H1 (cell line): ENCODE measurements around the gene CYB561. TPM values are rescaled to one million over a fixed set of nuclear protein-coding genes. Genes with fewer than 3 reads are reported as not detected.

Source experiments
- CTCF ChIA-PET: fragments of 300-600 bp; sonication (Branson Sonifier 250); formaldehyde crosslinking; loops from one replicate; lab custom pipeline; 2021; ENCODE audit not compliant: partially characterized antibody; lab: Charles Lee
- POLR2A ChIA-PET: fragments of 300-600 bp; sonication (Branson Sonifier 250); formaldehyde crosslinking; loops from one replicate; lab custom pipeline; 2021; ENCODE audit warnings: inconsistent platforms; ENCODE audit not compliant: partially characterized antibody; lab: Charles Lee
- DNase-seq, 2 experiments: peaks; one replicate each; pipeline versions ENCODE4 v3.0.0 to v3.0.0-alpha.2; 2010 to 2022; ENCODE audit warnings: low spot score in 2 of 2, low read depth in 1 of 2, mixed read lengths in 1 of 2
- FAIRE-seq: peaks from 2 replicates; lab custom pipeline; 2011; peaks lifted over from hg19 to GRCh38; lab: Jason Lieb, UNC
- H2AFZ ChIP-seq: 2 replicates; pipeline ENCODE4 v1.8.1; 2012; ENCODE audit warnings: low read length, inconsistent platforms
- H2AK5ac ChIP-seq: 2 replicates; pipeline ENCODE4 v1.6.1; 2013; ENCODE audit warnings: low read depth, low read length
- H2BK120ac ChIP-seq: replicated peaks from 2 replicates; pipeline ENCODE3; 2013; ENCODE audit warnings: low read depth, low read length, inconsistent platforms
- H2BK12ac ChIP-seq: 2 replicates; pipeline ENCODE4 v1.6.1; 2013; ENCODE audit warnings: low read depth, low read length
- H2BK15ac ChIP-seq: 2 replicates; pipeline ENCODE4 v1.6.1; 2013; ENCODE audit warnings: low read length
- H2BK20ac ChIP-seq: 2 replicates; pipeline ENCODE4 v1.6.1; 2013; ENCODE audit warnings: low read length
- H2BK5ac ChIP-seq: 2 replicates; pipeline ENCODE4 v1.6.1; 2013; ENCODE audit warnings: low read depth, low read length
- H3K14ac ChIP-seq: 2 replicates; pipeline ENCODE4 v1.6.1; 2013; ENCODE audit warnings: inconsistent platforms; ENCODE audit not compliant: insufficient read length
- H3K18ac ChIP-seq: 2 replicates; pipeline ENCODE4 v1.6.1; 2013; ENCODE audit warnings: low read length; ENCODE audit errors: extremely low read depth
- H3K23ac ChIP-seq: 2 replicates; pipeline ENCODE4 v1.6.1; 2013; ENCODE audit warnings: inconsistent platforms; ENCODE audit not compliant: insufficient read length
- H3K23me2 ChIP-seq: 2 replicates; pipeline ENCODE4 v1.6.1; 2013; ENCODE audit warnings: low read depth, low read length
- H3K27ac ChIP-seq: 2 replicates; pipeline ENCODE4 v1.6.1; 2011; ENCODE audit warnings: low read depth, low read length, inconsistent platforms
- H3K27me3 ChIP-seq, 4 experiments: replicated peaks in 1 of 4; 1 replicate in 1 of 4; 2 replicates in 3 of 4; pipeline versions ENCODE4 v1.6.1 to v1.8.1; 2011 to 2013; ENCODE audit warnings: low read length in 3 of 4, mild to moderate bottlenecking in 3 of 4, inconsistent platforms in 2 of 4, mixed read lengths in 2 of 4, moderate library complexity in 1 of 4; ENCODE audit not compliant: control insufficient read depth in 3 of 4, insufficient read depth in 3 of 4; ENCODE audit errors: extremely low read depth in 1 of 4
- H3K36me3 ChIP-seq, 4 experiments: 2 replicates each; pipeline versions ENCODE4 v1.6.1 to v1.8.1; 2011 to 2013; ENCODE audit warnings: mild to moderate bottlenecking in 4 of 4, low read length in 3 of 4, moderate library complexity in 2 of 4, control low read depth in 1 of 4, inconsistent platforms in 1 of 4; ENCODE audit not compliant: insufficient read depth in 4 of 4, control insufficient read depth in 2 of 4
- H3K4ac ChIP-seq: replicated peaks from 2 replicates; pipeline ENCODE3; 2013; ENCODE audit warnings: low read length, low read depth, mixed read lengths, inconsistent platforms; ENCODE audit not compliant: insufficient read length
- H3K4me1 ChIP-seq, 4 experiments: replicated peaks in 1 of 4; 1 replicate in 1 of 4; 2 replicates in 3 of 4; pipeline versions ENCODE4 v1.6.1 to v1.8.1; 2011 to 2013; ENCODE audit warnings: low read length in 3 of 4, inconsistent platforms in 2 of 4, mixed read lengths in 1 of 4; ENCODE audit not compliant: insufficient read depth in 4 of 4, control insufficient read depth in 3 of 4
- H3K4me2 ChIP-seq, 2 experiments: 2 replicates each; pipeline versions ENCODE4 v1.6.1 to v1.8.1; 2011 to 2013; ENCODE audit warnings: low read depth in 2 of 2, low read length in 2 of 2, control low read depth in 1 of 2, inconsistent platforms in 1 of 2, mild to moderate bottlenecking in 1 of 2; ENCODE audit not compliant: insufficient read depth in 1 of 2
- H3K4me3 ChIP-seq, 4 experiments: fragments of 200-600, 300-600 bp in 1 of 4; sonication (generic), shearing (Covaris generic), sonication (Bioruptor Twin) in 1 of 4; 2 replicates each; pipeline versions ENCODE4 v1.5.1 to v1.8.1; 2011 to 2016; ENCODE audit warnings: low read length in 4 of 4, low read depth in 3 of 4, control low read depth in 2 of 4, inconsistent platforms in 2 of 4, mild to moderate bottlenecking in 2 of 4, mixed read lengths in 1 of 4, moderate library complexity in 1 of 4; ENCODE audit not compliant: insufficient read depth in 2 of 4; ENCODE audit errors: extremely low read depth in 1 of 4
- H3K56ac ChIP-seq: replicated peaks from 2 replicates; pipeline ENCODE3; 2013; ENCODE audit warnings: low read depth, mild to moderate bottlenecking, mixed read lengths, low read length, inconsistent platforms; ENCODE audit not compliant: insufficient read length
- H3K79me1 ChIP-seq: 2 replicates; pipeline ENCODE4 v1.6.1; 2013; ENCODE audit warnings: low read depth, low read length, control low read depth
- H3K79me2 ChIP-seq, 2 experiments: 2 replicates each; pipeline versions ENCODE4 v1.6.1 to v1.8.1; 2012 to 2013; ENCODE audit warnings: low read length in 2 of 2, mild to moderate bottlenecking in 2 of 2, inconsistent platforms in 1 of 2; ENCODE audit not compliant: insufficient read depth in 2 of 2, control insufficient read depth in 1 of 2
- H3K9ac ChIP-seq, 4 experiments: replicated peaks in 1 of 4; 1 replicate in 1 of 4; 2 replicates in 3 of 4; pipeline versions ENCODE4 v1.6.1 to v1.8.1; 2011 to 2013; ENCODE audit warnings: low read depth in 3 of 4, low read length in 3 of 4, control low read depth in 2 of 4, mild to moderate bottlenecking in 2 of 4, moderate library complexity in 2 of 4, inconsistent platforms in 1 of 4; ENCODE audit errors: extremely low read depth in 1 of 4
- H3K9me3 ChIP-seq, 2 experiments: 2 replicates each; pipeline versions ENCODE4 v1.6.1 to v1.8.1; 2012 to 2013; ENCODE audit warnings: mild to moderate bottlenecking in 2 of 2, moderate library complexity in 2 of 2, control low read depth in 1 of 2, inconsistent platforms in 1 of 2, low read depth in 1 of 2, low read length in 1 of 2, mixed read lengths in 1 of 2; ENCODE audit not compliant: insufficient read depth in 2 of 2
- H4K20me1 ChIP-seq, 2 experiments: replicated peaks in 1 of 2; 2 replicates each; pipeline versions ENCODE3 to v1.8.1; 2011 to 2013; ENCODE audit warnings: inconsistent platforms in 2 of 2, low read length in 2 of 2, mild to moderate bottlenecking in 1 of 2; ENCODE audit not compliant: insufficient read depth in 2 of 2, control insufficient read depth in 1 of 2
- H4K5ac ChIP-seq: 2 replicates; pipeline ENCODE4 v1.6.1; 2013; ENCODE audit warnings: low read length, low read depth, mixed read lengths, inconsistent platforms; ENCODE audit not compliant: insufficient read length
- H4K8ac ChIP-seq: 2 replicates; pipeline ENCODE4 v1.8.0; 2013; ENCODE audit warnings: mild to moderate bottlenecking, moderate library complexity, low read length, inconsistent platforms; ENCODE audit not compliant: insufficient read depth; ENCODE audit errors: extremely low read depth
- H4K91ac ChIP-seq: replicated peaks from 2 replicates; pipeline ENCODE3; 2013; ENCODE audit warnings: low read length, mixed read lengths, inconsistent platforms; ENCODE audit not compliant: insufficient read length
- ASH2L ChIP-seq: fragments of 200-600, 300-600 bp; sonication (generic); IDR thresholded peaks from one replicate; pipeline ENCODE4 v1.7.1; 2017; ENCODE audit warnings: low read length
- BCL11A ChIP-seq, 2 experiments: IDR thresholded peaks; one replicate each; pipeline ENCODE4 v1.6.1; 2011; ENCODE audit warnings: low read depth in 2 of 2, low read length in 2 of 2, mild to moderate bottlenecking in 2 of 2
- CREB1 ChIP-seq: IDR thresholded peaks from 2 replicates; pipeline ENCODE4 v1.6.1; 2012; ENCODE audit warnings: inconsistent platforms
- HDAC6 ChIP-seq: IDR thresholded peaks from one replicate; pipeline ENCODE4 v1.7.1; 2012; ENCODE audit warnings: low read depth, mild to moderate bottlenecking, inconsistent platforms, low read length, moderate library complexity
- NANOG ChIP-seq: IDR thresholded peaks from 2 replicates; pipeline ENCODE4 v1.6.1; 2011; ENCODE audit warnings: low read length, low read depth, mild to moderate bottlenecking, inconsistent platforms; ENCODE audit not compliant: insufficient read depth, poor library complexity, severe bottlenecking
- NRF1 ChIP-seq: IDR thresholded peaks from 2 replicates; pipeline ENCODE4 v1.6.1; 2011; ENCODE audit warnings: mild to moderate bottlenecking, low read depth, low read length, improper control_type of control experiment
- RAD21 ChIP-seq, 2 experiments: IDR thresholded peaks in 1 of 2; conservative IDR thresholded peaks in 1 of 2; 2 replicates each; pipeline ENCODE4 v1.6.1; 2011; ENCODE audit warnings: low read depth in 2 of 2, low read length in 2 of 2, improper control_type of control experiment in 1 of 2, inconsistent platforms in 1 of 2, mild to moderate bottlenecking in 1 of 2, moderate library complexity in 1 of 2
- RFX5 ChIP-seq: IDR thresholded peaks from 2 replicates; pipeline ENCODE4 v1.6.1; 2011; ENCODE audit warnings: low read depth, low read length, improper control_type of control experiment, borderline replicate concordance
- RNF2 ChIP-seq: fragments of 200-900, 300-1000 bp; sonication (generic); IDR thresholded peaks from 2 replicates; pipeline ENCODE4 v1.7.1; 2016; ENCODE audit warnings: borderline replicate concordance, low read depth, mild to moderate bottlenecking, antibody characterized with exemption, low read length; ENCODE audit not compliant: poor library complexity, severe bottlenecking; ENCODE audit errors: missing control alignments
- SP1 ChIP-seq: IDR thresholded peaks from 2 replicates; pipeline ENCODE4 v1.6.1; 2011; ENCODE audit warnings: low read depth, low read length
- SP2 ChIP-seq: IDR thresholded peaks from 2 replicates; pipeline ENCODE4 v1.6.1; 2012; ENCODE audit warnings: mild to moderate bottlenecking, low read length, inconsistent platforms
- SUZ12 ChIP-seq: fragments of 200-600 bp; sonication (generic); IDR thresholded peaks from 2 replicates; pipeline ENCODE4 v1.6.1; 2012; ENCODE audit warnings: mild to moderate bottlenecking, inconsistent platforms, low read length, moderate library complexity, mixed read lengths
- TAF7 ChIP-seq: optimal IDR thresholded peaks from 2 replicates; pipeline ENCODE3; 2011; ENCODE audit warnings: low read depth, mild to moderate bottlenecking, inconsistent platforms, low read length, moderate library complexity, borderline replicate concordance
- YY1 ChIP-seq: IDR thresholded peaks from 2 replicates; pipeline ENCODE4 v1.6.1; 2011; ENCODE audit warnings: low read depth, mild to moderate bottlenecking, low read length
- WGBS, 2 experiments: shearing (Covaris generic) in 1 of 2; methylation state at CpG; one replicate each; pipeline versions ENCODE4 v1.1.6 to v1.1.7; 2013 to 2015; ENCODE audit warnings: low lambda C conversion rate in 2 of 2, mixed read lengths in 2 of 2, inconsistent platforms in 1 of 2, low coverage in 1 of 2, missing lambda C conversion rate in 1 of 2; ENCODE audit not compliant: insufficient replicate concordance in 2 of 2, insufficient coverage in 1 of 2, insufficient read length in 1 of 2; ENCODE audit errors: extremely low coverage in 1 of 2, missing lambda C conversion rate in 1 of 2; 5-methylcytosine and 5-hydroxymethylcytosine counted together
- polyA plus RNA-seq, 7 experiments: library from polyadenylated mRNA; depleted of rRNA in 3 of 7; stranded (reverse) in 5 of 7; unstranded in 2 of 7; fragments of >200 nt in 5 of 7; fragments of 200-250 nt in 2 of 7; gene quantifications; 1 replicate in 5 of 7; 2 replicates in 1 of 7; 4 replicates in 1 of 7; pipeline versions ENCODE4 v1.2.1 to v1.2.3, GENCODE V29; 2011 to 2013; ENCODE audit warnings: missing spikeins in 2 of 7, mixed read lengths in 2 of 7
- total RNA-seq: library from RNA; stranded (reverse); fragmentation: NEBNext Ultra II Directional; extraction: Animal tissue kit (Norgen Biotek cat#: 25700); gene quantifications from 2 replicates; pipeline ENCODE4 v1.2.1, GENCODE V29; 2021

The CYB561 gene
- total and polyA plus RNA-seq, 2 of the 8 experiments (the other 6 are each of a cell fraction or from before 2014, with no cell fraction given) = 19.7 to 23.4 TPM

- H2BK120ac ChIP-seq = no peak overlapping the region
- peaks cover 0 to 2% of the 10 kb centered on the region in 2 experiments for H4K20me1 ChIP-seq
- H2AFZ ChIP-seq = no peak overlapping the region
- no peak overlapping the region for H2BK5ac ChIP-seq
- no peak overlapping the region for H2BK20ac ChIP-seq
- WGBS, 2 experiments = 89% methylated on average over 8 of the region's 8 CpGs; no CpG with 5 or more reads in 1 of the 2 experiments
- H4K91ac ChIP-seq = no peak overlapping the region
- no peaks in the 10 kb centered on the region for H3K79me2 ChIP-seq
- no peak overlapping the region for H3K56ac ChIP-seq
- FAIRE-seq = no peak
- no peak overlapping the region for H3K9ac ChIP-seq
- no peak overlapping the region for H3K14ac ChIP-seq
- no peak overlapping the region for H4K5ac ChIP-seq
- POLR2A ChIA-PET = interaction anchor here (2.0 kb wide), 1 partner anchor 39 kb away, joined by 6 read pairs; no protein-coding TSS in a partner anchor
- H3K4me1 ChIP-seq = peaks cover 0 to 19% (median 4%) of the 10 kb centered on the region in 4 experiments; a peak in 6 of 7 replicates
- no peak overlapping the region for H2BK12ac ChIP-seq
- DNase-seq = no peak
- H3K36me3 ChIP-seq = no peaks in the 10 kb centered on the region
- H3K4me2 ChIP-seq = no peak overlapping the region
- H3K23me2 ChIP-seq = peaks cover 6% of the 10 kb centered on the region; the same call in 1 of the 2 replicates
- H2AK5ac ChIP-seq = no peak overlapping the region
- H3K23ac ChIP-seq = no peak overlapping the region
- H3K79me1 ChIP-seq = 0 out of 2 replicates have a peak, but pooled peaks cover 6% of the 10 kb centered on the region
- no peak overlapping the region for H3K27ac ChIP-seq
- CTCF ChIA-PET = interaction anchor here (0.7 to 29.0 kb wide), 15 partner anchors 10 to 254 kb away, joined by 3 to 758 read pairs (median 4); partner anchors contain the start of gene ACE
- H3K18ac ChIP-seq = no peak overlapping the region
- H3K27me3 ChIP-seq = peaks cover 0 to 9% (median 0%) of the 10 kb centered on the region in 4 experiments; a peak in 2 of 7 replicates
- no peak overlapping the region for H4K8ac ChIP-seq
- H3K4me3 ChIP-seq = no peak overlapping the region
- H2BK15ac ChIP-seq = no peak overlapping the region
- no peaks in the 10 kb centered on the region for H3K9me3 ChIP-seq
- no peak overlapping the region for H3K4ac ChIP-seq
- no peak for TF ChIP-seq NANOG
- TF ChIP-seq HDAC6 = no peak
- TF ChIP-seq TAF7 = no peak
- no peak for TF ChIP-seq SP1
- TF ChIP-seq CREB1 = no peak
- TF ChIP-seq SUZ12 = no peak
- no peak for TF ChIP-seq NRF1
- no peak for TF ChIP-seq BCL11A (IDR thresholded peaks at IDR 0.05; ENCODE audit: low read depth in 2 of 2, low read length in 2 of 2)
- TF ChIP-seq RFX5 = no peak
- no peak for TF ChIP-seq RAD21 (IDR thresholded peaks at IDR 0.05 in 1 of 2, conservative IDR thresholded peaks at IDR 0.05 in 1 of 2; ENCODE audit: low read depth in 2 of 2, low read length in 2 of 2)
- no peak for TF ChIP-seq ASH2L
- TF ChIP-seq SP2 = no peak
- no peak for TF ChIP-seq RNF2
- no peak for TF ChIP-seq YY1
Observed at GRCh38 chr17:63442074-63442473, 4.0 kb downstream of the CYB561 start.
